ENCODE results near the gene MYO16. TPM values are rescaled to one million over a fixed set of nuclear protein-coding genes. Genes with fewer than 3 reads are reported as not detected.

MYO16 gene
- total RNA-seq, 1 experiment from 2014 or later: 0.49 TPM

DNA sequence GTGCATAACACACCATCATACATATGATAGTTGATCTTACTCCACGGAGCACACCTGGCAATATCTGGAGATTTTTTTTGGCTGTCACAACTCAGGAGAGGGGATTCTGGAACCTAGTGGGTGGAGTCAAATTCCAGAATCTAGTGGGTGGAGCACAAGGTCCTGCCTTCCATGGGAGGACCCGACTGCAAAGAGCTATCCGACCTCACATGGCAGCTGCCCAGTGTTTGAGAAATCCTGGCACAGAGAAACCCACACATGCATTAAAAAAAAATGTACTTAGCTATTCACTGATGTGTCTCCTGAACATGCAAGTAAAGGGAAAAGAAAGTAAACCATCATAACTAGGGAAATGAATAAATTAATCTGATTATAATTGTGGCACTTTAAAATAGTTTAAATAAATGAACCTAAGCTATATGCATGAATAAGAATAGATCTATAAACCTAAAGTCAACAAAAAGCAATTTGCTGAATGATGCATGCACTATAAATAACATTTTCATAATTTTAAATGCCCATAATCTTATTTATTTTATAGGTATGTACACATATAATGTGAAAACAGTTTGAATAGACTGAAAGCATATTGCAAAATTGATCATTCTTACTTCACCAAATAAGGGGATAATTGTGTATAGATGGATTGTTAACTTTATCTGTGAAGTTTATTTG lies 300.3 kb downstream of the MYO16 start:
- Histone ChIP-seq H3K4me1 (ENCODE audit: insufficient read depth, low read length, poor library complexity, severe bottlenecking) (no peaks in the 10 kb centered on the region), H3K4me3 (ENCODE audit: low read depth, low read length, poor library complexity, severe bottlenecking) (no peak overlapping the region), H3K27me3 (replicated peaks; ENCODE audit: insufficient read depth, low read depth, low read length, poor library complexity) (no peaks in the 10 kb centered on the region), H3K36me3 (ENCODE audit: insufficient read depth, low read length, poor library complexity, severe bottlenecking) (no peaks in the 10 kb centered on the region), H3K27ac (ENCODE audit: low read depth, low read length, poor library complexity, severe bottlenecking) (no peak overlapping the region), H3K9me3 (ENCODE audit: low read depth, low read length, poor library complexity, severe bottlenecking) (no peaks in the 10 kb centered on the region)
- BruUV-seq (replicated peaks): no TSS peak
- DNase-seq (ENCODE audit: low spot score): no peak
- TF ChIP-seq EZH2 (IDR thresholded peaks at IDR 0.05; ENCODE audit: borderline replicate concordance, low read depth, low read length, poor library complexity, severe bottlenecking): no peak
- TF ChIP-seq, protein P1, sequence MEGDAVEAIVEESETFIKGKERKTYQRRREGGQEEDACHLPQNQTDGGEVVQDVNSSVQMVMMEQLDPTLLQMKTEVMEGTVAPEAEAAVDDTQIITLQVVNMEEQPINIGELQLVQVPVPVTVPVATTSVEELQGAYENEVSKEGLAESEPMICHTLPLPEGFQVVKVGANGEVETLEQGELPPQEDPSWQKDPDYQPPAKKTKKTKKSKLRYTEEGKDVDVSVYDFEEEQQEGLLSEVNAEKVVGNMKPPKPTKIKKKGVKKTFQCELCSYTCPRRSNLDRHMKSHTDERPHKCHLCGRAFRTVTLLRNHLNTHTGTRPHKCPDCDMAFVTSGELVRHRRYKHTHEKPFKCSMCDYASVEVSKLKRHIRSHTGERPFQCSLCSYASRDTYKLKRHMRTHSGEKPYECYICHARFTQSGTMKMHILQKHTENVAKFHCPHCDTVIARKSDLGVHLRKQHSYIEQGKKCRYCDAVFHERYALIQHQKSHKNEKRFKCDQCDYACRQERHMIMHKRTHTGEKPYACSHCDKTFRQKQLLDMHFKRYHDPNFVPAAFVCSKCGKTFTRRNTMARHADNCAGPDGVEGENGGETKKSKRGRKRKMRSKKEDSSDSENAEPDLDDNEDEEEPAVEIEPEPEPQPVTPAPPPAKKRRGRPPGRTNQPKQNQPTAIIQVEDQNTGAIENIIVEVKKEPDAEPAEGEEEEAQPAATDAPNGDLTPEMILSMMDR (conservative IDR thresholded peaks at IDR 0.05; ENCODE audit: low read depth, low read length): no peak
- POLR2A ChIA-PET (ENCODE audit: low non-redundant PET): no interaction called here
- intact Hi-C loops (cut with micrococcal nuclease; ENCODE audit: unreplicated experiment): no loop called here
- CTCF ChIA-PET: no interaction called here

DNA sequence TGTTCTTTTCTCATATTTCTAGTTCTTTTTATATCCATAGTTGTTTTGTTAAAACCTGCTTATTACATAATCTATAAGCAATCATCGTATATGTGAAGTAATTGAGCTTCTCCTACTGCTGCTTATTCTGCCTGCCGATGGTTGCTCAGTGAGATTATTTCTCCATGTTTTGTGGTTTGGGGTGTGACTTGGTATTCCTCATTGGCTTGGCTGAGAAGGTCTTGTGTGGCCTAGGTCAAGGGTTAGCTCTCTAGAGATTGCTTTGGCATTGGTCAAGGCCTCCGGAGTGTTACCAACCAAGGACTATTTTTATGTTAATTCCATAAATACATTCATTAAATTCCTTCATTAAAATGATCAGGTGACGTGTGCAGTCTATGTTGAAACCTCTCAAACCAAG lies 302.8 kb downstream of the MYO16 start:
- no peaks in the 10 kb centered on the region for H3K36me3 ChIP-seq (ENCODE audit: insufficient read depth, low read length, poor library complexity, severe bottlenecking)
- ChIA-PET CTCF (no interaction called here), POLR2A (ENCODE audit: low non-redundant PET) (no interaction called here)
- no peaks in the 10 kb centered on the region for H3K4me1 ChIP-seq (ENCODE audit: insufficient read depth, low read length, poor library complexity, severe bottlenecking)
- TF ChIP-seq EZH2 (IDR thresholded peaks at IDR 0.05; ENCODE audit: borderline replicate concordance, low read depth, low read length, poor library complexity, severe bottlenecking): no peak
- TF ChIP-seq, protein P1 (conservative IDR thresholded peaks at IDR 0.05; ENCODE audit: low read depth, low read length): no peak
- BruUV-seq (replicated peaks): no TSS peak
- H3K4me3 ChIP-seq (ENCODE audit: low read depth, low read length, poor library complexity, severe bottlenecking): no peak overlapping the region
- no peaks in the 10 kb centered on the region for H3K27me3 ChIP-seq (replicated peaks; ENCODE audit: insufficient read depth, low read depth, low read length, poor library complexity)
- peaks cover 4% of the 10 kb centered on the region for H3K9me3 ChIP-seq (ENCODE audit: low read depth, low read length, poor library complexity, severe bottlenecking)
- intact Hi-C loops (cut with micrococcal nuclease; ENCODE audit: unreplicated experiment): no loop called here
- no peak overlapping the region for H3K27ac ChIP-seq (ENCODE audit: low read depth, low read length, poor library complexity, severe bottlenecking)
- no peak for DNase-seq (ENCODE audit: low spot score)

DNA sequence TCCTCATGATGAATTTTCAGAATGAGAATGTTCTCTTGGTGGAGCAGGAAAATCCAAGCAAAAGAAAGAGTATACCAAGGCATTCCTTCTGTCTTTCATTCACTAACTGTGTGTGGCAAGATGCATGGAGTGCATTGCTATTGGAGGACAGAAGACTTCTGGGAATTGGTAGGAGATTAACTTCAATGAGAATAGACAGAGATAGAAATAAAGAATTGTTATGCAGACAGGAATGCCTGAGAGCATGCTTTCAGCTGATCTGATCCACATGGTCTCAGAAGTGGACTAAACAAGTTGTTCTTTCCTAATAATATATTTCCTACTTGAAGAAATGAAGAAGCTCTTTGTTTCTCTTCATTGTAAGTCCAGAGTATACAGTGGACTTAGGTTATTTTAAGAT lies 303.6 kb downstream of the MYO16 start:
- H3K4me1 ChIP-seq (ENCODE audit: insufficient read depth, low read length, poor library complexity, severe bottlenecking): no peaks in the 10 kb centered on the region
- H3K9me3 ChIP-seq (ENCODE audit: low read depth, low read length, poor library complexity, severe bottlenecking): peaks cover 4% of the 10 kb centered on the region
- no peak overlapping the region for H3K27ac ChIP-seq (ENCODE audit: low read depth, low read length, poor library complexity, severe bottlenecking)
- intact Hi-C loops (cut with micrococcal nuclease; ENCODE audit: unreplicated experiment): no loop called here
- DNase-seq (ENCODE audit: low spot score): no peak
- ChIA-PET CTCF (interaction anchor here (0.6 kb wide), 1 partner anchor 531 kb away, joined by 3 read pairs; no protein-coding TSS in a partner anchor), POLR2A (ENCODE audit: low non-redundant PET) (no interaction called here)
- no peak overlapping the region for H3K4me3 ChIP-seq (ENCODE audit: low read depth, low read length, poor library complexity, severe bottlenecking)
- BruUV-seq (replicated peaks): no TSS peak
- H3K36me3 ChIP-seq (ENCODE audit: insufficient read depth, low read length, poor library complexity, severe bottlenecking): no peaks in the 10 kb centered on the region
- no peaks in the 10 kb centered on the region for H3K27me3 ChIP-seq (replicated peaks; ENCODE audit: insufficient read depth, low read depth, low read length, poor library complexity)
- no peak for TF ChIP-seq EZH2 (IDR thresholded peaks at IDR 0.05; ENCODE audit: borderline replicate concordance, low read depth, low read length, poor library complexity, severe bottlenecking)
- TF ChIP-seq, protein P1 (conservative IDR thresholded peaks at IDR 0.05; ENCODE audit: low read depth, low read length): no peak
